Ovary (tissue), 3 donors: ENCODE measurements around the gene DDB1.

Experiments
- EP300 ChIP-seq: sonication (generic); formaldehyde crosslinking; IDR thresholded peaks from one replicate; pipeline ENCODE4 v1.6.1; 2017; ENCODE audit warnings: antibody characterized with exemption
- POLR2A ChIP-seq: fragments of 450-650 bp; IDR thresholded peaks from one replicate; pipeline ENCODE4 v1.6.1; 2017; ENCODE audit warnings: antibody characterized with exemption, mild to moderate bottlenecking, moderate library complexity
- TF ChIP-seq, protein P1 (sequence below), 3 donors: fragments of 450-650 bp in 2 of 3; fragments of 200-600 bp in 1 of 3; IDR thresholded peaks; one replicate each; pipeline versions ENCODE4 v1.5.1 to v1.8.0; 2016 to 2022; ENCODE audit warnings: antibody characterized with exemption in 3 of 3, mild to moderate bottlenecking in 1 of 3
- donor health status: DM: no; HTN: no; CAD: no.

DNA sequence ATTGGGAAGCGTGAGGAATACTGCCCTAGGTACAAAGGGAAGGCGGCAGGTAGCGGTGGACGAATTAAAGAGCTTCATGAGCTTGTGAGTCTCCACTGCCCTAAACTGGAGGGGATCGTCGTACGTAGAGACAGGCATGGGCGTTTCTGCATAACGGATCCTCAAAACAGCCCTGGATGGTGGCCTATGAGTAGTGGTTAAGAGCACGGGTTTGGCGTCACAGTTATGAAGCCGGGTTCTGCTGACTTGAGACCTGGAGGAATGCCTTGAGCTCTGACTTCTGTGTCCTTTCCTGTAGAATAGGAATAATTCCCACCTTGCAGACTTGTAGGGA, 29.6 kb upstream of the DDB1 start:
- TF ChIP-seq POLR2A (no peak), EP300 (no peak)
- TF ChIP-seq, protein P1, sequence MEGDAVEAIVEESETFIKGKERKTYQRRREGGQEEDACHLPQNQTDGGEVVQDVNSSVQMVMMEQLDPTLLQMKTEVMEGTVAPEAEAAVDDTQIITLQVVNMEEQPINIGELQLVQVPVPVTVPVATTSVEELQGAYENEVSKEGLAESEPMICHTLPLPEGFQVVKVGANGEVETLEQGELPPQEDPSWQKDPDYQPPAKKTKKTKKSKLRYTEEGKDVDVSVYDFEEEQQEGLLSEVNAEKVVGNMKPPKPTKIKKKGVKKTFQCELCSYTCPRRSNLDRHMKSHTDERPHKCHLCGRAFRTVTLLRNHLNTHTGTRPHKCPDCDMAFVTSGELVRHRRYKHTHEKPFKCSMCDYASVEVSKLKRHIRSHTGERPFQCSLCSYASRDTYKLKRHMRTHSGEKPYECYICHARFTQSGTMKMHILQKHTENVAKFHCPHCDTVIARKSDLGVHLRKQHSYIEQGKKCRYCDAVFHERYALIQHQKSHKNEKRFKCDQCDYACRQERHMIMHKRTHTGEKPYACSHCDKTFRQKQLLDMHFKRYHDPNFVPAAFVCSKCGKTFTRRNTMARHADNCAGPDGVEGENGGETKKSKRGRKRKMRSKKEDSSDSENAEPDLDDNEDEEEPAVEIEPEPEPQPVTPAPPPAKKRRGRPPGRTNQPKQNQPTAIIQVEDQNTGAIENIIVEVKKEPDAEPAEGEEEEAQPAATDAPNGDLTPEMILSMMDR (IDR thresholded peaks at IDR 0.05), result no peak
